PC-9 (cell line): Measurements from ENCODE around the gene HEPACAM. TPM values are rescaled to one million over a fixed set of nuclear protein-coding genes. Genes with fewer than 3 reads are reported as not detected.

Experiments used
- BruUV-seq: library from RNA; stranded (reverse); fragments of 400-500 nt; replicated peaks from 2 replicates; lab custom pipeline; 2021; lab: Mats Ljungman, UMichigan
- CTCF ChIA-PET: fragments of 300-600 bp; sonication (Branson Sonifier 250); formaldehyde crosslinking; loops from one replicate; lab custom pipeline; 2022; ENCODE audit warnings: antibody characterized with exemption; lab: Charles Lee
- POLR2A ChIA-PET: fragments of 300-600 bp; sonication (Branson Sonifier 250); formaldehyde crosslinking; loops from one replicate; lab custom pipeline; 2022; ENCODE audit warnings: antibody characterized with exemption; ENCODE audit not compliant: unreplicated experiment; lab: Charles Lee
- DNase-seq, 2 experiments: peaks; one replicate each; pipeline versions ENCODE4 v3.0.0 to v3.0.0-alpha.2; 2015 to 2022; ENCODE audit warnings: mixed read lengths in 1 of 2
- H2AFZ ChIP-seq: fragments of 200-600 bp; sonication (generic); 2 replicates; pipeline ENCODE4 v1.8.1; 2017; ENCODE audit warnings: antibody characterized with exemption
- H3F3A ChIP-seq: fragments of 200-600 bp; sonication (generic); 2 replicates; pipeline ENCODE4 v1.8.1; 2017; ENCODE audit warnings: antibody characterized with exemption, mild to moderate bottlenecking, low read depth; ENCODE audit not compliant: insufficient read depth
- H3K27ac ChIP-seq: fragments of 200-600 bp; sonication (generic); 2 replicates; pipeline ENCODE4 v1.6.1; 2016; ENCODE audit warnings: mixed run types
- H3K27me3 ChIP-seq: fragments of 200-600 bp; sonication (generic); 2 replicates; pipeline ENCODE4 v1.6.1; 2016; ENCODE audit warnings: low read depth, mixed run types; ENCODE audit not compliant: insufficient read depth
- H3K36me3 ChIP-seq: fragments of 200-600 bp; sonication (generic); 2 replicates; pipeline ENCODE4 v1.6.1; 2016; ENCODE audit warnings: low read depth, mixed run types
- H3K4me1 ChIP-seq: fragments of 200-600 bp; sonication (generic); replicated peaks from 2 replicates; pipeline ENCODE4 v1.6.1; 2016; ENCODE audit warnings: mixed run types; ENCODE audit not compliant: insufficient read depth
- H3K4me2 ChIP-seq: fragments of 200-600 bp; sonication (generic); 2 replicates; pipeline ENCODE4 v1.6.1; 2017; ENCODE audit warnings: mixed run types
- H3K4me3 ChIP-seq: fragments of 200-600 bp; sonication (generic); 2 replicates; pipeline ENCODE4 v1.6.1; 2016; ENCODE audit warnings: mixed run types
- H3K79me2 ChIP-seq: fragments of 200-600 bp; sonication (generic); 2 replicates; pipeline ENCODE4 v1.6.1; 2017; ENCODE audit warnings: low read depth, mixed run types
- H3K9me2 ChIP-seq: fragments of 200-600 bp; sonication (generic); 2 replicates; pipeline ENCODE4 v1.8.1; 2017; ENCODE audit warnings: mild to moderate bottlenecking; ENCODE audit not compliant: insufficient read depth
- H3K9me3 ChIP-seq: fragments of 200-600 bp; sonication (generic); 2 replicates; pipeline ENCODE4 v1.8.1; 2016; ENCODE audit warnings: low read depth; ENCODE audit not compliant: insufficient read depth
- H4K20me1 ChIP-seq: fragments of 200-600 bp; sonication (generic); 2 replicates; pipeline ENCODE4 v1.8.1; 2017; ENCODE audit not compliant: insufficient read depth
- CTCF ChIP-seq: fragments of 200-600 bp; sonication (generic); conservative IDR thresholded peaks from 2 replicates; pipeline ENCODE4 v1.6.1; 2017; ENCODE audit warnings: mixed run types, antibody characterized with exemption, mild to moderate bottlenecking, moderate library complexity
- EZH2 ChIP-seq: fragments of 200-600 bp; sonication (generic); IDR thresholded peaks from 2 replicates; pipeline ENCODE4 v1.8.0; 2017; ENCODE audit warnings: antibody characterized with exemption, low read depth
- intact Hi-C: fragments of 100-400 bp; cut with micrococcal nuclease; formaldehyde crosslinking; loops from one replicate; pipeline ENCODE4 v1.10.0; 2022; ENCODE audit not compliant: unreplicated experiment
- total RNA-seq: library from RNA; stranded (reverse); gene quantifications from 2 replicates; pipeline ENCODE4 v1.2.3, GENCODE V29; 2021

HEPACAM gene
- total RNA-seq, 1 experiment from 2014 or later: not detected

- no peak overlapping the region for H3K4me2 ChIP-seq
- no peaks in the 10 kb centered on the region for H3K36me3 ChIP-seq
- H4K20me1 ChIP-seq: no peaks in the 10 kb centered on the region
- no peaks in the 10 kb centered on the region for H3F3A ChIP-seq
- DNase-seq: no peak
- TF ChIP-seq EZH2 (no peak), CTCF (no peak)
- ChIA-PET CTCF (no interaction called here), POLR2A (no interaction called here)
- H3K79me2 ChIP-seq: no peaks in the 10 kb centered on the region
- H3K9me3 ChIP-seq: no peaks in the 10 kb centered on the region
- H3K27ac ChIP-seq: no peak overlapping the region
- no peak overlapping the region for H2AFZ ChIP-seq
- no peak overlapping the region for H3K4me3 ChIP-seq
- no TSS peak for BruUV-seq
- H3K27me3 ChIP-seq: peaks cover 85% of the 10 kb centered on the region
- H3K4me1 ChIP-seq: no peaks in the 10 kb centered on the region
- H3K9me2 ChIP-seq: no peaks in the 10 kb centered on the region
- intact Hi-C loops: loop anchor here (5.0 kb wide), 2 partner anchors 78 to 268 kb away; partner anchors contain the start of gene CCDC15
Observed at GRCh38 chr11:124874571-124875255, 61.1 kb downstream of the HEPACAM start.

- H3K4me3 ChIP-seq: no peak overlapping the region
- H2AFZ ChIP-seq: no peak overlapping the region
- no peak for DNase-seq
- H4K20me1 ChIP-seq: no peaks in the 10 kb centered on the region
- H3K4me2 ChIP-seq: no peak overlapping the region
- H3K36me3 ChIP-seq: no peaks in the 10 kb centered on the region
- peaks cover 86% of the 10 kb centered on the region for H3K27me3 ChIP-seq
- intact Hi-C loops: no loop called here
- no peak overlapping the region for H3K27ac ChIP-seq
- CTCF ChIA-PET: no interaction called here
- no peaks in the 10 kb centered on the region for H3K9me3 ChIP-seq
- BruUV-seq: no TSS peak
- POLR2A ChIA-PET: no interaction called here
- no peaks in the 10 kb centered on the region for H3K79me2 ChIP-seq
- no peak for TF ChIP-seq EZH2
- no peak for TF ChIP-seq CTCF
- no peaks in the 10 kb centered on the region for H3K4me1 ChIP-seq
- H3F3A ChIP-seq: no peaks in the 10 kb centered on the region
- no peaks in the 10 kb centered on the region for H3K9me2 ChIP-seq
Observed at GRCh38 chr11:124873951-124874350, 61.9 kb downstream of the HEPACAM start.

- no peaks in the 10 kb centered on the region for H3K79me2 ChIP-seq
- no peak overlapping the region for H3K27ac ChIP-seq
- ChIA-PET CTCF (no interaction called here), POLR2A (no interaction called here)
- H3K4me1 ChIP-seq: no peaks in the 10 kb centered on the region
- H3K9me3 ChIP-seq: no peaks in the 10 kb centered on the region
- no peaks in the 10 kb centered on the region for H3K9me2 ChIP-seq
- no peak overlapping the region for H3K4me2 ChIP-seq
- intact Hi-C loops: no loop called here
- peaks cover 90% of the 10 kb centered on the region for H3K27me3 ChIP-seq
- H2AFZ ChIP-seq: no peak overlapping the region
- no peaks in the 10 kb centered on the region for H4K20me1 ChIP-seq
- no TSS peak for BruUV-seq
- H3K4me3 ChIP-seq: no peak overlapping the region
- H3K36me3 ChIP-seq: no peaks in the 10 kb centered on the region
- no peak for TF ChIP-seq EZH2
- no peak for TF ChIP-seq CTCF
- no peak for DNase-seq
- H3F3A ChIP-seq: no peaks in the 10 kb centered on the region
Observed at GRCh38 chr11:124872741-124873140, 63.1 kb downstream of the HEPACAM start.
